HG03045 (cell line): ENCODE data around the gene CAPN15.
A peak's percentile ranks its signal among the peaks of the same experiment; 100 is the strongest.

Source experiments
- ATAC-seq: cut with Tn5 transposase; IDR thresholded peaks from one replicate; pipeline ENCODE4 v1.9.1; 2021; ENCODE audit warnings: mild to moderate bottlenecking, moderate library complexity; ENCODE audit not compliant: unreplicated experiment

The CAPN15 gene

GRCh38 chr16:559411-560203 is 32.1 kb downstream of the CAPN15 start:
- ATAC-seq: no peak

GRCh38 chr16:560204-560700 is 32.7 kb downstream of the CAPN15 start, which contains the start of gene PRR35:
Gene PRR35 (plus strand): TSS chr16:560394. CDS start chr16:563295, 2,901 bp downstream.
- ATAC-seq: no peak

- ATAC-seq: no peak
Observed at GRCh38 chr16:560701-561412, 33.3 kb downstream of the CAPN15 start.

- no peak for ATAC-seq
Observed at GRCh38 chr16:561413-561794, 33.9 kb downstream of the CAPN15 start.

- no peak for ATAC-seq
Observed at GRCh38 chr16:561957-562938, 34.7 kb downstream of the CAPN15 start.

GRCh38 chr16:563072-563644 is 35.6 kb downstream of the CAPN15 start:
- no peak for ATAC-seq

- no peak for ATAC-seq
Observed at GRCh38 chr16:564690-565418, 37.3 kb downstream of the CAPN15 start.

GRCh38 chr16:565419-566330 is 38.2 kb downstream of the CAPN15 start:
- ATAC-seq: no peak

GRCh38 chr16:566475-567372 is 39.2 kb downstream of the CAPN15 start, which contains the start of gene NHLRC4:
Gene NHLRC4 (plus strand): TSS chr16:567005. CDS start chr16:568048, 1,043 bp downstream.
- peak; percentile 39 for ATAC-seq

- no peak for ATAC-seq
Observed at GRCh38 chr16:567373-568256, 40.1 kb downstream of the CAPN15 start.

GRCh38 chr16:568401-569258 is 41.1 kb downstream of the CAPN15 start:
- ATAC-seq: no peak

- ATAC-seq: peak; percentile 37
Observed at GRCh38 chr16:569445-570254, 42.1 kb downstream of the CAPN15 start, which contains the start of gene PIGQ. Gene PIGQ (plus strand): TSS chr16:569968. CDS start chr16:574075, 4,107 bp downstream.

- no peak for ATAC-seq
Observed at GRCh38 chr16:572865-573650, 45.5 kb downstream of the CAPN15 start.
